Measurements from ENCODE around the gene SPINK7.

DNA sequence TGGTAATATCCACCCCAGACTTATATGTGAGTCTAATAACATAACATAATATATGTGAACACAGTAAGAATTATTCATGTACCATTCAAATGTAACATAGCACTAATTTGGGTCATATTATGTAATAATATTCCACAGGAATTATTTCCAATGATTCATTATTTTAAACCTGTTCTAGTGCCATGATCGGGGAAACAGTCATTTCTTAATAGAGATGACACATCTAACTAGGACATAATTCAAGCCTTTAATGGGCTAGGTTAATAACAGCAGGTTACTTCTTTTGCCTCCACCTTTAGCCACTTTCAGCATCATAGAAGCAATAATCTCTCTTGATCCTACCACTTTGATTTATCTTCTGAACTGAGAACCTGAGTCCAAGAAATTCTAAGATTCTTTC lies 35.5 kb downstream of the SPINK7 start:
- TF ChIP-seq, protein P1, sequence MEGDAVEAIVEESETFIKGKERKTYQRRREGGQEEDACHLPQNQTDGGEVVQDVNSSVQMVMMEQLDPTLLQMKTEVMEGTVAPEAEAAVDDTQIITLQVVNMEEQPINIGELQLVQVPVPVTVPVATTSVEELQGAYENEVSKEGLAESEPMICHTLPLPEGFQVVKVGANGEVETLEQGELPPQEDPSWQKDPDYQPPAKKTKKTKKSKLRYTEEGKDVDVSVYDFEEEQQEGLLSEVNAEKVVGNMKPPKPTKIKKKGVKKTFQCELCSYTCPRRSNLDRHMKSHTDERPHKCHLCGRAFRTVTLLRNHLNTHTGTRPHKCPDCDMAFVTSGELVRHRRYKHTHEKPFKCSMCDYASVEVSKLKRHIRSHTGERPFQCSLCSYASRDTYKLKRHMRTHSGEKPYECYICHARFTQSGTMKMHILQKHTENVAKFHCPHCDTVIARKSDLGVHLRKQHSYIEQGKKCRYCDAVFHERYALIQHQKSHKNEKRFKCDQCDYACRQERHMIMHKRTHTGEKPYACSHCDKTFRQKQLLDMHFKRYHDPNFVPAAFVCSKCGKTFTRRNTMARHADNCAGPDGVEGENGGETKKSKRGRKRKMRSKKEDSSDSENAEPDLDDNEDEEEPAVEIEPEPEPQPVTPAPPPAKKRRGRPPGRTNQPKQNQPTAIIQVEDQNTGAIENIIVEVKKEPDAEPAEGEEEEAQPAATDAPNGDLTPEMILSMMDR (IDR thresholded peaks at IDR 0.05): no peak
- TF ChIP-seq POLR2A (IDR thresholded peaks at IDR 0.05): no peak

Measured in body of pancreas (tissue), 4 donors.